Muscle layer of duodenum (tissue), 2 donors: ENCODE results near the gene MOK.

ENCODE experiments used
- H3K27ac ChIP-seq: one replicate; pipeline ENCODE4 v1.7.0; 2013; ENCODE audit warnings: mild to moderate bottlenecking, low read length
- H3K27me3 ChIP-seq: one replicate; pipeline ENCODE4 v1.7.0; 2013; ENCODE audit warnings: low read depth, mild to moderate bottlenecking, control low read depth, low read length
- H3K36me3 ChIP-seq, 2 donors: one replicate each; pipeline ENCODE4 v1.7.0; 2013; ENCODE audit warnings: low read length in 2 of 2, control low read depth in 1 of 2, mild to moderate bottlenecking in 1 of 2; ENCODE audit not compliant: insufficient read depth in 2 of 2, control insufficient read depth in 1 of 2
- H3K4me1 ChIP-seq, 2 donors: one replicate each; pipeline ENCODE4 v1.7.0; 2013; ENCODE audit warnings: low read length in 2 of 2, mild to moderate bottlenecking in 2 of 2, control low read depth in 1 of 2, moderate library complexity in 1 of 2; ENCODE audit not compliant: insufficient read depth in 2 of 2, control insufficient read depth in 1 of 2
- H3K4me3 ChIP-seq, 2 donors: one replicate each; pipeline ENCODE4 v1.7.0; 2013; ENCODE audit warnings: low read length in 2 of 2, low read depth in 1 of 2, mild to moderate bottlenecking in 1 of 2
- H3K9me3 ChIP-seq, 2 donors: one replicate each; pipeline ENCODE4 v1.7.0; 2013; ENCODE audit warnings: low read length in 2 of 2, control low read depth in 1 of 2, mild to moderate bottlenecking in 1 of 2; ENCODE audit not compliant: control insufficient read depth in 1 of 2
- donor health status: healthy.

Gene MOK

DNA sequence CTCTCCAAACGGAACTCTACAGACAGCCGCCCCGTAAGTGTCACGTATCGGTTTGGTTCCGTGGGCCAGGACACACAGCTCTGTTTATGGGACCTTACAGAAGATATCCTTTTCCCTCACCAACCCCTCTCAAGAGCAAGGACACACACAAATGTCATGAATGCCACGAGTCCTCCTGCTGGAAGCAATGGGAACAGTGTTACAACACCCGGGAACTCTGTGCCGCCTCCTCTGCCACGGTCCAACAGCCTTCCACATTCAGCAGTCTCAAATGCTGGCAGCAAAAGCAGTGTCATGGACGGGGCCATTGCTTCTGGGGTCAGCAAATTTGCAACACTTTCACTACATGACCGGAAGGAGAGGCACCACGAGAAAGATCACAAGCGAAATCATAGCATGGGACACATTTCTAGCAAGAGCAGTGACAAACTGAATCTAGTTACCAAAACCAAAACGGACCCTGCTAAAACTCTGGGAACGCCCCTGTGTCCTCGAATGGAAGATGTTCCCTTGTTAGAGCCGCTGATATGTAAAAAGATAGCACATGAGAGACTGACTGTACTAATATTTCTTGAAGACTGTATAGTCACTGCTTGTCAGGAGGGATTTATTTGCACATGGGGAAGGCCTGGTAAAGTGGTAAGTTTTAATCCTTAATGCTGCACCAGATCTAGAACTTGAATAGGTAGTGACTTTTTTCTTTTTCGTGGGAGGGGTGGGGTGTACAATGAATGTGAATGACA is 95.6 kb downstream of the MOK start:
- Histone ChIP-seq H3K36me3 (peaks cover 13 to 37% of the 10 kb centered on the region in 2 donors), H3K9me3 (no peaks in the 10 kb centered on the region), H3K27ac (no peak overlapping the region), H3K27me3 (no peaks in the 10 kb centered on the region), H3K4me1 (peaks cover 0 to under 1% of the 10 kb centered on the region in 2 donors), H3K4me3 (no peak overlapping the region)

DNA sequence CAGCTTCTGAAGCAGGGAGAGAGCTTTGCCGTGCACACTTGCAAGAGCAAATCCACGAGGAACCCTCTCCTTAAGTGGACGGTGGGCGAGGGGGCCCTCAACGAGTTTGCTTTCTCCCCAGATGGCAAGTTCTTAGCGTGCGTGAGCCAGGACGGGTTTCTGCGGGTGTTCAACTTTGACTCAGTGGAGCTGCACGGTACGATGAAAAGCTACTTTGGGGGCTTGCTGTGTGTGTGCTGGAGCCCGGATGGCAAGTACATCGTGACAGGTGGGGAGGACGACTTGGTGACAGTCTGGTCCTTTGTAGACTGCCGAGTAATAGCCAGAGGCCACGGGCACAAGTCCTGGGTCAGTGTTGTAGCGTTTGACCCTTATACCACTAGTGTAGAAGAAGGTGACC is 96.2 kb downstream of the MOK start:
- no peak overlapping the region for H3K4me3 ChIP-seq
- H3K9me3 ChIP-seq, result no peaks in the 10 kb centered on the region
- no peaks in the 10 kb centered on the region for H3K4me1 ChIP-seq
- no peaks in the 10 kb centered on the region for H3K27me3 ChIP-seq
- no peak overlapping the region for H3K27ac ChIP-seq
- peaks cover 13 to 40% of the 10 kb centered on the region in 2 donors for H3K36me3 ChIP-seq

- Histone ChIP-seq H3K27me3 (no peaks in the 10 kb centered on the region), H3K4me1 (peaks cover 0 to 4% of the 10 kb centered on the region in 2 donors), H3K36me3 (peaks cover 13 to 37% of the 10 kb centered on the region in 2 donors), H3K4me3 (no peak overlapping the region), H3K27ac (no peak overlapping the region), H3K9me3 (no peaks in the 10 kb centered on the region)
These were observed 97.1 kb downstream of the MOK start for GRCh38 chr14:102207831-102208365.

GRCh38 chr14:102206918-102207317 is 98.0 kb downstream of the MOK start:
- no peak overlapping the region for H3K27ac ChIP-seq
- no peaks in the 10 kb centered on the region for H3K9me3 ChIP-seq
- H3K36me3 ChIP-seq, result peaks cover 13 to 37% of the 10 kb centered on the region in 2 donors
- no peaks in the 10 kb centered on the region for H3K27me3 ChIP-seq
- no peak overlapping the region for H3K4me3 ChIP-seq
- peaks cover 0 to 4% of the 10 kb centered on the region in 2 donors for H3K4me1 ChIP-seq

- Histone ChIP-seq H3K9me3 (no peaks in the 10 kb centered on the region), H3K27ac (no peak overlapping the region), H3K4me1 (peaks cover 0 to 4% of the 10 kb centered on the region in 2 donors), H3K36me3 (peaks cover 13 to 48% of the 10 kb centered on the region in 2 donors), H3K4me3 (no peak overlapping the region), H3K27me3 (no peaks in the 10 kb centered on the region)
These were observed 99.4 kb downstream of the MOK start for GRCh38 chr14:102205560-102205959.

DNA sequence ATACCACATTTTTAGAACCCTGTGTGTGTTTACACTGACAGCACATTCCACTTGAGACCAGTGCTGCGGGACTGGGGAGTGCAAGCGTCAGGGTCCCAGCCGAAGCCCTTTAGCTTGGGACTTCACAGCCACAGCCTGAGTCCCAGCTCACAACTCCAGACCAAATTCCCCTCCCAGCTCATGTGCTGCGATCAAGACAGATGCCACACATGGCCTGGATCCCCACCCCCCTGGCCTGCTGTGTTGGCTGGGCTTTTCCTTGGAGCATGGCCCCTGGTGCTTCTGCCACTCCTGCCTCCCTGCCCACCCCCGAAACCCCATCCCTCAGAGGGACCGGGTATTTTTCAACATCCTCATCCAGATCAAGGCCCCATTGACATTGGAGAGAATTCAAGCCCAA is 101.6 kb downstream of the MOK start:
- Histone ChIP-seq H3K27ac (no peak overlapping the region), H3K36me3 (peaks cover 6 to 41% of the 10 kb centered on the region in 2 donors), H3K4me3 (no peak overlapping the region), H3K4me1 (peaks cover 0 to 4% of the 10 kb centered on the region in 2 donors), H3K27me3 (no peaks in the 10 kb centered on the region), H3K9me3 (no peaks in the 10 kb centered on the region)

GRCh38 chr14:102202944-102203343 is 102.0 kb downstream of the MOK start:
- Histone ChIP-seq H3K4me1 (peaks cover 0 to 4% of the 10 kb centered on the region in 2 donors), H3K27me3 (no peaks in the 10 kb centered on the region), H3K9me3 (no peaks in the 10 kb centered on the region), H3K36me3 (peaks cover 4 to 41% of the 10 kb centered on the region in 2 donors), H3K27ac (no peak overlapping the region), H3K4me3 (no peak overlapping the region)

- Histone ChIP-seq H3K4me1 (peaks cover 0 to 5% of the 10 kb centered on the region in 2 donors), H3K36me3 (peaks cover 4 to 48% of the 10 kb centered on the region in 2 donors), H3K27me3 (no peaks in the 10 kb centered on the region), H3K4me3 (no peak overlapping the region), H3K27ac (no peak overlapping the region), H3K9me3 (no peaks in the 10 kb centered on the region)
These were observed 103.2 kb downstream of the MOK start for GRCh38 chr14:102201776-102202175.

- H3K4me1 ChIP-seq, result peaks cover 0 to 8% of the 10 kb centered on the region in 2 donors
- no peaks in the 10 kb centered on the region for H3K9me3 ChIP-seq
- H3K4me3 ChIP-seq, result no peak overlapping the region
- H3K36me3 ChIP-seq, result peaks cover 4 to 44% of the 10 kb centered on the region in 2 donors
- no peak overlapping the region for H3K27ac ChIP-seq
- no peaks in the 10 kb centered on the region for H3K27me3 ChIP-seq
These were observed 103.6 kb downstream of the MOK start for GRCh38 chr14:102201353-102201738.

- H3K27ac ChIP-seq, result no peak overlapping the region
- H3K27me3 ChIP-seq, result no peaks in the 10 kb centered on the region
- H3K9me3 ChIP-seq, result no peaks in the 10 kb centered on the region
- no peak overlapping the region for H3K4me3 ChIP-seq
- peaks cover 4 to 42% of the 10 kb centered on the region in 2 donors for H3K36me3 ChIP-seq
- H3K4me1 ChIP-seq, result peaks cover 0 to 13% of the 10 kb centered on the region in 2 donors
These were observed 104.1 kb downstream of the MOK start for GRCh38 chr14:102200690-102201352.

GRCh38 chr14:102197317-102197853 is 107.6 kb downstream of the MOK start:
- H3K4me1 ChIP-seq, result peaks cover 10 to 20% of the 10 kb centered on the region in 2 donors
- peaks cover 4 to 27% of the 10 kb centered on the region in 2 donors for H3K36me3 ChIP-seq
- no peak overlapping the region for H3K4me3 ChIP-seq
- no peaks in the 10 kb centered on the region for H3K27me3 ChIP-seq
- no peak overlapping the region for H3K27ac ChIP-seq
- H3K9me3 ChIP-seq, result no peaks in the 10 kb centered on the region
